TTC549 (cell line): ENCODE measurements around the gene PMP22.
"Not testable (repeated sequence)": the region's sequence is repeated elsewhere in the genome, so short reads cannot be mapped to it uniquely, and the experiment has no call there.

ENCODE experiments used
- FAIRE-seq: peaks from 2 replicates; lab custom pipeline; 2012; peaks lifted over from hg19 to GRCh38; lab: Jason Lieb, UNC

The PMP22 gene

GRCh38 chr17:15200574-15200973 is 64.6 kb downstream of the PMP22 start:
- not testable (repeated sequence) for FAIRE-seq

- no peak for FAIRE-seq
Measured at GRCh38 chr17:15197229-15197628, 67.9 kb downstream of the PMP22 start.

- no peak for FAIRE-seq
Measured at GRCh38 chr17:15194859-15195277, 70.3 kb downstream of the PMP22 start.

GRCh38 chr17:15185625-15185991 is 79.5 kb downstream of the PMP22 start:
- no peak for FAIRE-seq

- FAIRE-seq = no peak
Measured at GRCh38 chr17:15184872-15185624, 80.1 kb downstream of the PMP22 start.

- FAIRE-seq = no peak
Measured at GRCh38 chr17:15181816-15182215, 83.3 kb downstream of the PMP22 start.

GRCh38 chr17:15181333-15181732 is 83.8 kb downstream of the PMP22 start:
- FAIRE-seq = no peak

- FAIRE-seq = no peak
Measured at GRCh38 chr17:15180121-15180561, 85.0 kb downstream of the PMP22 start.
